Globus pallidus (tissue), 1 donor: ENCODE data around the gene KAZN.

ENCODE experiments used
- DNase-seq: peaks from one replicate; pipeline ENCODE4 v3.0.0-alpha.2; 2015; ENCODE audit warnings: low spot score

Gene KAZN

DNA sequence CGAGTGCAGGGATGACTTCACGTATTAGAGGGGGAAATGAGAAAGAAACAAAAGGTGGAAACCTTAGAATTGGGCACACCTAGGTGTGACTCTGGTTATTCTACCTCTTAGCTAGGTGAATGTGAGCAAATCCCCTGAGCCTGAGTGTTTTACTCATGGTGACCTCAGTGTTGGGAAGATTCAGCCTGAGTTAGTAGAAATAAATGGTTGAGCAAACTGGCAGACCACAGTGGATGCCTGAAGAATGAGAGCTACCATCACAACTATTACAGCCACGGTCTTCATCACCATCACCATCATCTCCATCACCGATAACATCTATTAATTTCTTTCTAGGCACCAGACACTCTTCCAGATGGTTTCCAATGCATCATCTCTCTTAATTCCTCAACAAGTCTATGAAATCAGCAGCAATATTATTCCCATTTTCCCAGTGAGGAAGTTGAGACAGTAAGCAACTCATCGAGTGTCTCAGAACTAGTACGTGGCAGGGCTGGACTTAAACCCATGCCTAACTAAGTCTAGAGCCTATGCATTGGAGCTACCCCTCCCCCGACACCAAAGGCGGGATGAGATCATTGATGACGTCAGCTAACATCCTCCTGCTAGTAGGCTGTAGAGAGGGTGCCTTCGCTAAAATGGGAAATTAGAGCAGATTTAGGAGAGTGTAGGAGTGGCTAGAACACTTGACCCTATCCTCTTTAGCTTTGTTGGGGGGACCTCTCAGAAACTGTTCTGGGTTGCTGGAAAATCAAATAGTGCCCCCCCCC, 7.9 kb upstream of the KAZN start:
- no peak for DNase-seq

DNA sequence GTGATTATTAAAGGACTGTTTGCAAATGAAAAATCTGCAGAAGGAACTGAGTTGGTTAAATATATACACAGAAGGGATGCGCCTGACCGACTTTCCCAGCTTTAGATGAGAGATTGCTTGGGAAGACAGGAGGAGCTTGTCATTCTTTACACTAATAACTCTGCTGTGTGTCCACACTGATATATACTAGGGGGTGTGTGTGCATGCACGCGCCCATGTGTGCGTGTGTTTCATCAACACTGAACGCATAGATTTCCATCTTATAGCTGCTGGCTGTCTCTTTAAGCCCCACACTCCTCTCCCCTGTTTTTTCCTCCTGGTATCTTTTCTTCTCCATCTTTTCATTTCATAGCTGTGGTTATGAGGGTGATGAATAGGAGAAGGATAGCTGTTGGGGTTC, 6.9 kb upstream of the KAZN start:
- no peak for DNase-seq

DNA sequence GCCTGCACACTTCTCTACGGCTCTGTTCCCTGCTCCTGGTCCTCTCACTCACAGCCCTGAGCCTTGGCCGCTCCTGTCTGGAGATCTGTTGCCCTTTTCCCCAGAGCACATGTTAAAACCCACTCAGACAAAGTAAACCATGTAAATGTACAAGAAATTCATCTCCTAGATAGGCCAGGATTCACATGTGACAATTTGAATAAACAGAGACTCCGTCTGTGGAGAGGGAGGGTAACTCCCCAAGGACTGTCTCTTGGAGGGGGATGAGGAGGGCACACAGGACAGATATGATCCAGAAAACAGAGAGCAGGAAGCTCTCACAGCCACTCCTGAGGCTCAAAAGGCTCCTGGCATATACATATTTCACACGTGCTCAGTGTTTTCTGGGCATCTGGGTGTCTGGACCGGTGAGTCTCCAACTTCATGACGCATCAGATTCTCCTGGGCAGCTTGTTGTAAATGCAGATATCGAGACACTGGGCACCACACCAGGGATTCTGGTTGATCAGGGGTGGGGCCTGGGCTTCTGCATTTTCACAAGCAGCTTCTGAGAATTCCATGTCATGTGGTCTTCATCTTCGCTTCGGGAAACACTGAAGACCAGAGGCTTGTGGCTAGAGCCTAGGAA, 6.4 kb upstream of the KAZN start:
- DNase-seq = no peak

DNA sequence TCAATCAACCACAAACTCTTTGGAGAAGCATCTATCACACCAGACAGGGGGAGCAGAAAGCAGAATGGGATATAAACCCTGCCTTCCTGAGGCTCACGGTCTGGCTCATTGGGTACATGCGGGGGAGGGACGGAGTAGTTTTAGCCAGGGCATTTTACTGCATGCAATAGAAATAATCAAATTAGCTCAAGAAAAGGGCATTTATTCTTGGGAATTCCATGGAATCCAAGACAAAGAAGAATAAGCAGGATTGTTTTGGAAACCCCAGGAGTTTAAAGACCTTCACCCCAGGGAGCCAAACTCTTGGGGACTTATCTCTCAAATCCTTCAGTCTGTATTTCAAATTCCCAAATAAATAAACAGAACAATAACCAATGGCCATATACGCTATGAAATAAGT, 5.2 kb upstream of the KAZN start:
- no peak for DNase-seq

DNA sequence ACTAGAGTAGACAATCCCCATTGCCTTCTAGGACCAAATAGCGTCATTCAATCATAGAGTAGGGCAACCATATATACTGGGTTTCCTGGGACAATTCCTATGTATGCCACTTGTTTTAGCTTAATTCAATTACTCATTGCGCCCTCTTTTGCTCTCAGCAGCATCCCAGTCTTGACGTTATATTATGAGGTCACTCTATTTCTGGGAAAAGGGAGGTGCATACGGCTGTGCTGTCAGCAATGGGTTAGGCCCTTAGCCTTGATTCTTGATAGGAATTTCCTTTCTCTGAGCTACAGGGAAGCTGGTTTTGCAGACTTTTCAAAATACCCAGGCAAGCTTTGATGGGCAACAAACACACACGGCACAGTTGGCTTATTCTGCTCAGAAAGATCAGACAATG, 4.4 kb upstream of the KAZN start:
- DNase-seq = no peak

DNA sequence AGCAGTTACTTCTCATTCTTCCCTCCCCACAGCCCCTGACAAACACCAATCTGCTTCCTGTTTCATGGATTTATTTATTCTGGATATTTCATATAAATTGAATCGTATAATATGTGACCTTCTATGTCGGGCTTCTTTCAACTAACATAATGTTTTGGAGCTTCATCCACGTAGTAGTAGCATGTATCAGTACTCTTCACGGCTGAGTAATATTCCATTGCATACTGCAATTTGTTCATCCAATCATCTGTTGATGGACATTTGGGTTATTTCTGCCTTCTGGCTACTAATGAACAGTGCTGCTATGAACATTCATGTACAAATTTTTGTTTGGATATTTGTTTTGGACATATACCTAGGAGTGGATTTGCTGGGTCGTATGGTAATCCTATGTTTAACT, 1.9 kb upstream of the KAZN start:
- no peak for DNase-seq

DNA sequence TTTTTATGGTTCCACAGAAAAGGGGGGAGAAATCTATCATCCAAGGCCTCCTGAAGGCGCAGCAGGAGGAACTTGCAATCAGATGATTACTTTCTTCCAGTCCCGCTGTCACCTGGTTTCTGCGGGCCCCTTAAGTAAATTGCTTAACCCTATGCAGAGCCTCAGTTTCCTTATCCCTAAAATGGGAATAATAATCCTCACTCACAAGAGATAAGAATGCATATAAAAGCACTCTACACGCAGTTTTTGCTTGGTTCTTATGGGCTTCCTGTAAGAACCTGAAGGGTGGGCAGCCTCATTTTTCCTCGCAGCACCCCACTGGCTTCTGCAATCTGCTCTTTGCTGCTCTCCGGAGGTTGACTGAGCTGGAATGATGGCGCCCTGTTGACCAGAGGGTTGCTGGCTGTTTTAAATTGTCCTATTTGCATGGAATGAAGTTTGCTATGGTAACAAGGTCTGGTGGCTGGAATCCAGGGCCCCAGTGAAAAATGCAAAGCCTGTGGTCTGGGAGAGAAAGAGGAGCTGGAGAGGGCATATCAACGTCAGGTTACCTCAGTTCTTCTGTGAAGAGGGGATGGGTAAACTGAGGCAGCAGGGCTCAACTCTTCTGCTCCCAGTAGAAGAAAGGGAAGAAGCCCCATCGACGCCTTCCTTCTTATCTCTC, 1.0 kb upstream of the KAZN start:
- DNase-seq = no peak

DNA sequence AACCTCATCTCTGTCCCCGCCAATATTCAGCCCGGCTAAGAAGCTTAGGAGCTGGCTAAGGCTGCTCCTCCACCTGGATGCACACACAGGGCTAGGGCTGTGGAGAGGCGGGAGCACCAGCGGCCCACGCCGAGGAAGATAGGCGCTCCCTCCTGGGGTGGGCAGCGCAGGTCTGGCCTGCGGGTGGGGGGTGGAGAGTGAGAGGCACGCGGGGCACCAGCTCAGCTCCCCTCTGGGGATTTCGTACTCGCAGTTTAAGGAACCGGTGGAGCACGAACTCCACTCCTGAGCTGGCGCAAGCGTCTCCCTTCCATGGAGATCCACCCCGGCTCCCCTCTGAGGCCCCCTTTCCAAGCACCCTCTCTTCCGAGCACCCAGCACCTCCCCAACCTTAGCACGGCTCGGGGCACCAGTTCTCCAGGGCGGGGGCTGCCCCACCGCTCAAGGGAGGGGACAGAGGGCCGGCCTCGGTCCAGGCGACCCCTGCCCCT, 433 bp upstream of the KAZN start:
- DNase-seq = no peak

DNA sequence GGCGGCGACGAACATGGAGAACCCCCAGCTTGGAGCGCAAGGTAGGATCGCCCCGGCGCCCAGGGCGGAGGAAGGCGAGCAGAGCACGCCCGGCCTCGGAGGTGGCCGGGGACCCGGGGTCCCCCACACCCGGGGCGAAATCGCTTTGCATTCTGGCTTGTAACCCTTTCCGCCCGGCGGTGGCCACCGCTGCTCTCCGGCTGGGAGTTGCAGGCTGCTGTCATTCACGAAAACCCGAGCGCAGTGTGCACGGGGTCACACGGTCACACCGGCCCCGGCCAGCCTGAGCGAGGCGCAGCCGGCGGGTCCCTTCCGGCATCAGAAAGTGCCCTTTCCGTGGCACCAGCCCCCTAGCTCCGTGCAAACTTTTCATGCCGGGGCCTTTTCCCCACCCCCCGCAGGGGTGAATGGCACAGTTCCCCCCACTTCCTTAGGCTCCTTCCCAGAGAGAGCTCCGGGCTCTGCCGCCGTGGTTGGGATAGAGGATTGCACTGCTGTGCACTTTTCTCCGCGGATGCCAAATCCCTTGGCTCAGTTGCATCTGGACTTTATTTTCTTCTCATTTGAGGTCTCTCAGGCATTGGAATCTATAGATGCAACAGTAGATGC, 802 bp downstream of the KAZN start:
- peak; percentile 23 for DNase-seq

DNA sequence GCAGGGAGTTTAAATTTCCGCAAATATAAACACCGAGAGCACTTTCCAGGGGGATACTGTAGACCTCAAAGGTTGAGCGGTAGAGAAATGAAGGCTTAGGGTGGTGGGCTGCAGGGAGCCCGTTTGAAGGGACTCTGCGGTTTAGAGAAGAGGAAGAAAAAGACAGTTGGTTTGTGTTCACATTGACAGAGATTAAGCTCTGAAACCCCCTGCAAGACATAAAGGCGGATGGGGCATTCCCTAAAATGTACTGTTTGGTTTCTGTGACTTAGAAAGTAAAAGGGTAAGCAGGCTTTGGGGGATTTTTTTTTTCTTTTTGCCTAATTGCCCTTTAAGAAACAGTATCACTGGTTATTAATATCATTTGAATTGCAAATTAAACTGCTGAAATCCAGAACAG, 1.3 kb downstream of the KAZN start:
- no peak for DNase-seq

DNA sequence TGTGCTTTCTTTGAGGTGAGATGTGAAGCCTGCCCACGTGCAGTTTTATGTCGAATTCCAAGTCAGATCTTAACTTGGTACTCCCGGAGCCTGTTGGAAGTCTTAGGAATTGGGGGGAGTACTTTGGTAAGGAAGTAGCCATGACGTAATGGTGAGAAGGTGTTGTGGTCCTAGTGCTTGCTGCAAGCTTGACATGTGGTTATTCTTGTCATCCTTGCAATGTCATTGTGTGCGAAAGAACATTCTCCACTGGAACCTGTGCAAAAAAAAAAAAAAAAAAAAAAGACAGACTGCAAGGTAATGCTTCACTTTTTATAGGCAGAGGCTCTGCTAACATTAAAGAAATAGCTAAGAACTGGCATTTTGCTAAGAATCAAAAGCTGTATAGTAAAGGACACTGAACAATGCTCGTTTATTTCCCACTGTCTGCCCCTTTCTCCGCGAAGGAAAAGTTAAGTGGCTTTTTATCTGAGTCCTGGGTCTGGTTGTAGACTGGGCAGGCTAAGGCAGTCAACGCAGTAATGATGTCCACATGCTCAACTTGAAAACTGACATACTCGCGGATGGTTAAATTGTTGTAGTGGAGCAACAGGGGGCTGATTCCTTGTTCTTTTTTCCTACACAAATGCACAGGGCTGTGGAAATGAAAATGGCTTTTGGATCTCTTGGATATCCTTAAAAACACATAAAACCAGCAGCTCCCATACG, 2.1 kb downstream of the KAZN start:
- no peak for DNase-seq

DNA sequence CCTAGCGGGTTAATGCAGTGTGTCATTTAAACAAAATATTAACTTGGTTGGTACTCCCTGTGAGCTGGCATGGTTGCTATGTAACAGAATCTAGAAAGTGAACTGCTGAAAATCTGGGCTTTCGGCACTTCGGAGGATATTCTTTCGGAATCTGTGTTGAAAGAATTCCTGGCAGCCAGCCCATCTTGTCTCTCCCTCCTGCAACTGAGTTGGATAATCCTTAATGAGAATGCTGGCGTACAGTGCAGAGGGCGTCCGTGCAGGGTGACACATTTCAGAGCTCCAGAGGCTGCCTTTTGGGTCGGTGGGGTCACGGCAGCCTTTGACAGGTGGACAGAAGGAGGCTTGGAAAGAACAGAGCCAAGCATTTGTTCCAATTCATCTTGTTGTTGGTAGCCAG, 3.7 kb downstream of the KAZN start:
- DNase-seq = no peak

DNA sequence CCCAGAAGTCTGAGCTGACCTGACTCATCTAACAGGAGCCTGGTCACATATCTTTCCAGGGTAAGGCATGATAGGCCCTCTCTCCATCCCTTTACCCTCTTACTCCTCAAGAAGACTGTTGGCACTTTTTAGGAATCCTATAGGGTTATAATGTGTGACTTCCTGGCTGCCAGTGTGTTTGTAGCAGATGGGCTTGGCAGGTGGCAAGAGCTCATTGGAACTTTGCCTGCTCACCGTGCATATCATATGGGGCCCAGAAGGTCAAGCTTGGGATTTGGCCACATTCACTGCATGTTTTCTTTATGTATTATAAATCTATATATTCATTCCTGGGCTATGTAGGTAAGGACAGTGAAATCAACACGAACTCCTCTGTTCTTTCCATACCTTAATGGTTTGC, 5.2 kb downstream of the KAZN start:
- no peak for DNase-seq

DNA sequence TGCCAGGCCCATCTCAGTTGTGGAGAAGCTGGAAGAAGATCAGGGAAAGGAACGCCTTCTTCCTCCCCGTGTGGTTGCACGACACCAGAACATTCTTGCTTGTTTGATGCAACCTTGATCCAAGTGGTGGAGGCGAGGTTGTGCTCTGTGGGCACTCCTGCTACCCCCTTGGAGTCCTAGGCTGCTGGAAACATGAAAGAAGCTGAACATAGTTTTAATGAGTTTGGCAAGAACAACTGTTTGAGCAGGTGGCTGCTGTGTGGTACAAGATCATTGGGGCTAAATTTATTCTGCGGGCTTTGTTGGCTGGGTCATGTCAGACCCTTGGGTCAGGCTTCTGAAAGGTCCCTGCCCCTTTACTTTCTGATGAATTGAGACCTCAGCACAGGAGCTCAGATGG, 5.9 kb downstream of the KAZN start:
- DNase-seq = no peak

DNA sequence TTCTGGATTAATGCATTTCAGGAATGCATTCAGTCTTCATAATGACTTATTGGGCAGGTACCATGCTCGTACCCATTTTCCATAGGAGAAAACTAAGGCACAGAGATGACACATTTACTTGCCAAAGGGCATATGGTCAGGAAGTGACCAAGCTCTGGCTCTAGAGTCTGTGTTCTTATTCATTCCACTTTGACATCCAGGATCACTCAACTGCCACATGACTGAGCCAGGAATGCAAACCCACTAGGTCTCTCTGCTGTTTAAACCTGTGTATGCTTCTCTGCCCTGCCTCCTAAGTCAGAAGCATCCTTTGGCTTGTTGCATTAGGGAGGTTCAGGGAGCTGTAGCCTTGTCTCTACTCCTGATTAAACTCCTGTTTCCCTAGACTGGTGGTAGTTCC, 7.5 kb downstream of the KAZN start:
- DNase-seq = no peak

DNA sequence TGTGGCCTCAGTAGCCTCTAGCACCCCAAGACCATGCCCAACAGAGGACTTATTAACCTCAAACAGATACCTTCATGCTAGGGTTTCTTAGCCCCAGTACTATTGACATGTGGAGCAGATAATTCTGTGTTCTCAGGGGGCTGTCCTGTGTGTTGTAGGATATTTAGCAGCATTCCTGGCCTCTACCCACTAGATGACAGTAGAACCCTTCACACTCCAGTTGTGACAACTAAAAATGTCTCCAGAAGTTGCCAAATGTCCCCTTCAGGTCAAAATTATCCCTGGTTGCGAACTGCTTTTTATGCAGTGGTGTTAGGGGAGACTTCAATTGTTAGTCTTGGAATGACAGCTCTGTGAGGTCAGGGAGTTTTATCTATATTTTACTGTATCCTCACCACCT, 8.1 kb downstream of the KAZN start:
- DNase-seq = no peak

DNA sequence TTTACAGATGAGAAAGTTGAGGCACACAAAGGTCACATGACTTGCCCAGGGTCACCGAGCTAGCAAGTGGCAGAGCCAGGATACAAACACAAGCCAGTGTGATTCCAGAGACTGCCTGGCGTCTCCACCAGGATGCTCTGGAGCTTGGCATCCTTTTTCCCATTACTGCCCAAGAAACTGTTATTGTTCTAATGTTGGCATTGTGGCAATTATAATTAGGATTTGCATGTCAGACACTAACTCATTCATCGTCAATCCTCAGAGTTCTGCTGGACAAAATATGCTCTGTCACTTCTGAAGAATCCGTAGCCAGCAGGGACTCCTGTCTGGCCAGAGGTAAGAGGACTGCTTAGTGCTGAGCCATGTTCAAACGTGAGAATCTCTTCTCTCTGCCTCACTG, 8.8 kb downstream of the KAZN start:
- peak; percentile 67 for DNase-seq

DNA sequence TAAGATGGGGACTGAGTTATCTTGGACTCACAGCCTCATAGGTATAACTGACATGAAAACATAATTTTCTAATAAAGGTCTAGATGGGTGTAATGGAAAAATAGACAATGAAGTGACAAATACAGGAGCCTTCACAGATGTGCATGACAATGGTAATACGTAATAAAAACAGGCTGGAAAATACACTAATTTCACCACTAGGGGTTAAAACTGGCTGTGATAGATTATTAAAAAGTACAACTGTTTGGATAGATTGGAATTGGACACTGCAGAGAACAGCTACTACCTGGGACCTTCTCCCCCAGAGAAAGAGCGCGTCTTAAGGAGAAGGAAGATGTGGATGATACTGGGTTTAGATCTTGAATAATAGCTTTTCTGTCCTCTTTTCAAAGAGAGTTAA, 9.8 kb downstream of the KAZN start:
- DNase-seq = no peak

DNA sequence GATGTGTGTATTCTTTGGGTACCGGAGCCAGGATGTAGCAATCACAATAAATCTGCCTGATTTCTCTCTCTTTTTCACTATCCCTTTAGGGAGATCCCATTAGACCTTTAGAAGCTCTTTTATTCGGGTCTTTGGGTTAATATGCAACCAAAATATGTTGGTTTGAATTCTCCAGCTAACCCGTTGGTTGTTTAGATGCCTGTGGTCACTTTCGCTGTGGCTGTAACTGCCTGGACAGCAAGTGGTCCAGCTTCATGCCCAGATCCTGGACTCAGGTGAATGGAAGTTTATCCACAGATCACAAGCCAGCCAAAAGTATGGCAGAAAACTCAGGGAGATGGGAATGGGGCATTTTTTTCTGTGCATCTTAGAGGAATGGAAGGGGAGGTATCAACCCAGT, 12.3 kb downstream of the KAZN start:
- no peak for DNase-seq

DNA sequence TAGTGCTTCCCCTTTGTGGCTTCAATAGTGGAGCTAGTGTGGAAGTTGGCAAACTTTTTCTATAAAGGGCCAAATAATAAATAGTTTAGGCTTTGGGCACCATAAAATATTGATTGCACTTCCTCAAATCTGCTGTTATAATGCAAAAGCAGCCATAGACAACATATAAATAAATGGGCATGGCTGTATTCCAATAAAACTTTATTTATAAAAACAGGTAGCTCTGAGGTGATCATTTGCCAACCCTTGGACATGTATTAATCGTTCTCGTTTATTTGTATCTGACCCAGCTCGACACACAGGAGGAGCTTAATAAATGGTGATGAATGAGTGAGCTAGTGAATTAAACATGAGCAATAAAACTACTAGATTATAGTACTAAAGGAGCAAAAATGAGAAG, 13.3 kb downstream of the KAZN start:
- no peak for DNase-seq

DNA sequence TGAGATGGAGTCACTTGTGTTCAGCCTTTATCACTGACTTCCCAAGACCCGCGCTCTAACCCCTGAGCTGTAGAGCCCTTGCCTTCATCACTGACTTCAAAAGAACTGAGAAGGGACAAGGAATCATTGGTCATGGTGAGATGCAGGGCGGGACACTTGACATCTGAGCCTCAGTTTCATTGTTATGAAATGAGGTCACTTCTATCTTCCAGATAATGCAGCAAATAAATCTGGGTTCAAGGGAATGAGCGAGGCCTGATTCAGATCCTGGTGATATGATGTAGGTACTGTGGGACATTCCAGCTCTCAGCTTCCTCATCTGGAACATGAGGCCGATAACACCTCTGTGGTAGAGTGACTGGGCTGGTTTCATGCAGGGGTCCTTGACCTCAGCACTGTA, 13.8 kb downstream of the KAZN start:
- DNase-seq = no peak

DNA sequence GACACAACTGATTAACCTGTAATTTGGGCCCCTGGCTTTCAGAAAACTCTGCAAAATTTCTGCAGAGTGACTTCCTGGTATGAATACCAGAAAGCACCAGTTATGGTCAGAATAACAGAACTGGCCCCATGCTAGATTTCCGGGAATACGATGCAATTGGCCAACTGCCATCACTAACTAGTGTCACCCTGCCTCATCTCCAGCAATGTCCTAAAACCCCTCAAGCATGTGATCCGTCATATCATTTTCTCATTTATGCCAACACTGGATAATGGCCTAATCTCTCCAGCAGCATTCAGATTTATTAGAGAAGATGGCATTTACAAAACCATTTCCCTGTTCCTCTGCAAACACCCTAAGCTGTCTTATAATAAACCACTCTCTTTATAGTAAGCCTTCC, 15.4 kb downstream of the KAZN start:
- DNase-seq = no peak
